HCT116 (cell line): Measurements from ENCODE around the gene STARD5. TPM values are rescaled to one million over a fixed set of nuclear protein-coding genes. Genes with fewer than 3 reads are reported as not detected.

Experiments used
- ATAC-seq: fragments of 200-7000 bp; cut with Tn5 transposase; 2 replicates; pipeline ENCODE4 v1.9.1; 2020; ENCODE audit warnings: mild to moderate bottlenecking, moderate library complexity
- BruUV-seq: library from RNA; stranded (reverse); fragments of 400-500 nt; replicated peaks from 2 replicates; lab custom pipeline; 2021; lab: Mats Ljungman, UMichigan
- CTCF ChIA-PET: fragments of 300-600 bp; sonication (Branson Sonifier 250); formaldehyde crosslinking; loops from one replicate; lab custom pipeline; 2021; ENCODE audit warnings: antibody characterized with exemption; lab: Charles Lee
- POLR2A ChIA-PET: fragments of 300-600, 350-600 bp; sonication (Branson Sonifier 250); formaldehyde crosslinking; loops from one replicate; lab custom pipeline; 2021; ENCODE audit warnings: antibody characterized with exemption; lab: Charles Lee
- RAD21 ChIA-PET, 2 experiments: fragments of 300-600 bp; sonication (Branson Sonifier 250); formaldehyde crosslinking; loops; one replicate each; lab custom pipeline; 2023; ENCODE audit warnings: low total read pairs in 2 of 2; ENCODE audit not compliant: uncharacterized antibody in 2 of 2, unreplicated experiment in 2 of 2, low non-redundant PET in 1 of 2; lab: Charles Lee
- DNase-seq: peaks from one replicate; pipeline ENCODE4 v3.0.0-alpha.2; 2010; ENCODE audit warnings: low read depth, low spot score
- H2AFZ ChIP-seq: fragments of 200-600 bp; shearing (Covaris generic), sonication (generic); 2 replicates; pipeline ENCODE4 v1.6.1; 2017; ENCODE audit warnings: low read depth, mixed run types, mixed read lengths, antibody characterized with exemption, low read length; ENCODE audit not compliant: poor library complexity, severe bottlenecking
- H3K27ac ChIP-seq: 2 replicates; pipeline ENCODE4 v1.5.1; 2012; ENCODE audit warnings: low read depth, low read length
- H3K27me3 ChIP-seq: fragments of 200-600 bp; sonication (generic); 2 replicates; pipeline ENCODE4 v1.6.1; 2016; ENCODE audit warnings: mixed run types, low read length, mixed read lengths; ENCODE audit not compliant: insufficient read depth
- H3K36me3 ChIP-seq, 2 experiments: fragments of 200-500 bp in 1 of 2; fragments of 200-600 bp in 1 of 2; sonication (Bioruptor generic) in 1 of 2; sonication (generic) in 1 of 2; 2 replicates each; pipeline versions ENCODE4 v1.5.1 to v1.6.1; 2014 to 2016; ENCODE audit warnings: low read length in 2 of 2, inconsistent platforms in 1 of 2, mixed read lengths in 1 of 2, mixed run types in 1 of 2; ENCODE audit not compliant: insufficient read depth in 2 of 2, control insufficient read depth in 1 of 2
- H3K4me1 ChIP-seq, 2 experiments: fragments of 200-600 bp in 1 of 2; sonication (generic) in 1 of 2; 2 replicates each; pipeline versions ENCODE4 v1.5.1 to v1.6.1; 2012 to 2017; ENCODE audit warnings: low read length in 2 of 2, inconsistent platforms in 1 of 2, mild to moderate bottlenecking in 1 of 2, mixed read lengths in 1 of 2, mixed run types in 1 of 2, moderate library complexity in 1 of 2; ENCODE audit not compliant: insufficient read depth in 2 of 2, control insufficient read depth in 1 of 2
- H3K4me2 ChIP-seq: fragments of 200-600 bp; sonication (generic); 2 replicates; pipeline ENCODE4 v1.6.1; 2017; ENCODE audit warnings: mixed run types, low read length, mixed read lengths
- H3K4me3 ChIP-seq, 2 experiments: fragments of 200-600 bp in 1 of 2; sonication (generic) in 1 of 2; replicated peaks in 1 of 2; 2 replicates each; pipeline ENCODE4 v1.5.1; 2011 to 2016; ENCODE audit warnings: low read length in 2 of 2, control low read depth in 1 of 2, low read depth in 1 of 2, mild to moderate bottlenecking in 1 of 2, mixed read lengths in 1 of 2, mixed run types in 1 of 2
- H3K79me2 ChIP-seq: fragments of 200-600 bp; sonication (generic); 2 replicates; pipeline ENCODE4 v1.6.1; 2017; ENCODE audit warnings: mild to moderate bottlenecking, mixed run types, low read length, moderate library complexity, mixed read lengths; ENCODE audit not compliant: insufficient read depth
- H3K9ac ChIP-seq: fragments of 200-600 bp; sonication (generic); 2 replicates; pipeline ENCODE4 v1.6.1; 2016; ENCODE audit warnings: low read length, mixed read lengths
- H3K9me2 ChIP-seq: fragments of 200-600 bp; sonication (generic), shearing (Covaris generic); 2 replicates; pipeline ENCODE4 v1.6.1; 2017; ENCODE audit warnings: mixed run types, mild to moderate bottlenecking, moderate library complexity; ENCODE audit not compliant: insufficient read depth
- H3K9me3 ChIP-seq, 2 experiments: fragments of 200-500 bp in 1 of 2; fragments of 200-600 bp in 1 of 2; sonication (Bioruptor generic) in 1 of 2; sonication (generic) in 1 of 2; 2 replicates each; pipeline ENCODE4 v1.6.1; 2014 to 2017; ENCODE audit warnings: low read length in 2 of 2, mixed read lengths in 2 of 2, inconsistent platforms in 1 of 2, low read depth in 1 of 2, mild to moderate bottlenecking in 1 of 2, mixed run types in 1 of 2, moderate library complexity in 1 of 2; ENCODE audit not compliant: control insufficient read depth in 1 of 2, insufficient read depth in 1 of 2
- H4K20me1 ChIP-seq: fragments of 200-600 bp; sonication (generic), shearing (Covaris generic); 2 replicates; pipeline ENCODE4 v1.6.1; 2017; ENCODE audit warnings: mixed run types, mild to moderate bottlenecking, moderate library complexity; ENCODE audit not compliant: insufficient read depth
- ELF1 ChIP-seq: IDR thresholded peaks from 2 replicates; pipeline ENCODE4 v1.6.1; 2012; ENCODE audit warnings: low read depth, borderline replicate concordance
- EZH2 ChIP-seq: fragments of 200-600 bp; sonication (generic); IDR thresholded peaks from 2 replicates; pipeline ENCODE4 v1.6.1; 2017; ENCODE audit warnings: antibody characterized with exemption, mixed run types
- FOSL1 ChIP-seq: IDR thresholded peaks from 2 replicates; pipeline ENCODE4 v1.6.1; 2012; ENCODE audit warnings: low read depth
- POLR2AphosphoS5 ChIP-seq: IDR thresholded peaks from 2 replicates; pipeline ENCODE4 v1.6.1; 2011; ENCODE audit warnings: mild to moderate bottlenecking, low read depth, low read length, moderate library complexity
- RAD21 ChIP-seq: IDR thresholded peaks from 2 replicates; pipeline ENCODE4 v1.6.1; 2012; ENCODE audit warnings: low read depth, mild to moderate bottlenecking
- TCF7L2 ChIP-seq: IDR thresholded peaks from 2 replicates; pipeline ENCODE4 v1.7.0; 2011; ENCODE audit warnings: borderline replicate concordance, inconsistent platforms; ENCODE audit not compliant: insufficient read depth, insufficient read length; ENCODE audit errors: extremely low read depth
- YY1 ChIP-seq: IDR thresholded peaks from 2 replicates; pipeline ENCODE4 v1.6.1; 2011; ENCODE audit warnings: low read length, low read depth, moderate library complexity, mild to moderate bottlenecking; ENCODE audit not compliant: insufficient replicate concordance; ENCODE audit errors: extremely low read depth
- ZFX ChIP-seq: fragments of 450-650 bp; IDR thresholded peaks from 2 replicates; pipeline ENCODE4 v1.6.1; 2017
- intact Hi-C: fragments of 100-400 bp; cut with micrococcal nuclease; formaldehyde crosslinking; loops from 2 replicates; pipeline ENCODE4 v1.10.0; 2022
- total RNA-seq: library from RNA; stranded (reverse); gene quantifications from one replicate; pipeline ENCODE4 v1.2.1, GENCODE V29; 2021; ENCODE audit not compliant: unreplicated experiment
- TF ChIP-seq, protein P1 (sequence below): IDR thresholded peaks from 2 replicates; pipeline ENCODE4 v1.6.1; 2012
- TF ChIP-seq, protein P2 (sequence below), 3 experiments: fragments of 200-600 bp in 1 of 3; sonication (generic) in 1 of 3; IDR thresholded peaks in 2 of 3; conservative IDR thresholded peaks in 1 of 3; 2 replicates each; pipeline ENCODE4 v1.5.1; 2012 to 2017; ENCODE audit warnings: low read depth in 2 of 3, low read length in 2 of 3, antibody characterized with exemption in 1 of 3, borderline replicate concordance in 1 of 3, control low read depth in 1 of 3, mild to moderate bottlenecking in 1 of 3, mixed read lengths in 1 of 3, mixed run types in 1 of 3, moderate library complexity in 1 of 3; ENCODE audit not compliant: insufficient read depth in 1 of 3
- TF ChIP-seq, protein P3 (sequence below): IDR thresholded peaks from 2 replicates; pipeline ENCODE4 v1.6.1; 2012; ENCODE audit warnings: low read depth

The STARD5 gene
- total RNA-seq, 1 experiment from 2014 or later: 4.0 TPM

GRCh38 chr15:81333363-81333762 is 9.4 kb upstream of the STARD5 start:
- BruUV-seq: no TSS peak

GRCh38 chr15:81332326-81332725 is 8.4 kb upstream of the STARD5 start:
- POLR2A ChIA-PET: no interaction called here
- no peak for ATAC-seq
- no peaks in the 10 kb centered on the region for H3K79me2 ChIP-seq
- no peak overlapping the region for H3K4me3 ChIP-seq
- no peak overlapping the region for H3K27ac ChIP-seq
- intact Hi-C loops: no loop called here
- no peaks in the 10 kb centered on the region for H4K20me1 ChIP-seq
- no peaks in the 10 kb centered on the region for H3K36me3 ChIP-seq
- TF ChIP-seq POLR2AphosphoS5 (no peak), RAD21 (no peak), ZFX (no peak), ELF1 (no peak), YY1 (no peak)
- TF ChIP-seq, protein P1, sequence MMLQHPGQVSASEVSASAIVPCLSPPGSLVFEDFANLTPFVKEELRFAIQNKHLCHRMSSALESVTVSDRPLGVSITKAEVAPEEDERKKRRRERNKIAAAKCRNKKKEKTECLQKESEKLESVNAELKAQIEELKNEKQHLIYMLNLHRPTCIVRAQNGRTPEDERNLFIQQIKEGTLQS: no peak
- TF ChIP-seq, protein P2, sequence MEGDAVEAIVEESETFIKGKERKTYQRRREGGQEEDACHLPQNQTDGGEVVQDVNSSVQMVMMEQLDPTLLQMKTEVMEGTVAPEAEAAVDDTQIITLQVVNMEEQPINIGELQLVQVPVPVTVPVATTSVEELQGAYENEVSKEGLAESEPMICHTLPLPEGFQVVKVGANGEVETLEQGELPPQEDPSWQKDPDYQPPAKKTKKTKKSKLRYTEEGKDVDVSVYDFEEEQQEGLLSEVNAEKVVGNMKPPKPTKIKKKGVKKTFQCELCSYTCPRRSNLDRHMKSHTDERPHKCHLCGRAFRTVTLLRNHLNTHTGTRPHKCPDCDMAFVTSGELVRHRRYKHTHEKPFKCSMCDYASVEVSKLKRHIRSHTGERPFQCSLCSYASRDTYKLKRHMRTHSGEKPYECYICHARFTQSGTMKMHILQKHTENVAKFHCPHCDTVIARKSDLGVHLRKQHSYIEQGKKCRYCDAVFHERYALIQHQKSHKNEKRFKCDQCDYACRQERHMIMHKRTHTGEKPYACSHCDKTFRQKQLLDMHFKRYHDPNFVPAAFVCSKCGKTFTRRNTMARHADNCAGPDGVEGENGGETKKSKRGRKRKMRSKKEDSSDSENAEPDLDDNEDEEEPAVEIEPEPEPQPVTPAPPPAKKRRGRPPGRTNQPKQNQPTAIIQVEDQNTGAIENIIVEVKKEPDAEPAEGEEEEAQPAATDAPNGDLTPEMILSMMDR (IDR thresholded peaks at IDR 0.05 in 2 of 3, conservative IDR thresholded peaks at IDR 0.05 in 1 of 3; ENCODE audit: borderline replicate concordance in 1 of 3, insufficient read depth in 1 of 3, low read depth in 2 of 3, low read length in 2 of 3): no peak
- TF ChIP-seq, protein P3, sequence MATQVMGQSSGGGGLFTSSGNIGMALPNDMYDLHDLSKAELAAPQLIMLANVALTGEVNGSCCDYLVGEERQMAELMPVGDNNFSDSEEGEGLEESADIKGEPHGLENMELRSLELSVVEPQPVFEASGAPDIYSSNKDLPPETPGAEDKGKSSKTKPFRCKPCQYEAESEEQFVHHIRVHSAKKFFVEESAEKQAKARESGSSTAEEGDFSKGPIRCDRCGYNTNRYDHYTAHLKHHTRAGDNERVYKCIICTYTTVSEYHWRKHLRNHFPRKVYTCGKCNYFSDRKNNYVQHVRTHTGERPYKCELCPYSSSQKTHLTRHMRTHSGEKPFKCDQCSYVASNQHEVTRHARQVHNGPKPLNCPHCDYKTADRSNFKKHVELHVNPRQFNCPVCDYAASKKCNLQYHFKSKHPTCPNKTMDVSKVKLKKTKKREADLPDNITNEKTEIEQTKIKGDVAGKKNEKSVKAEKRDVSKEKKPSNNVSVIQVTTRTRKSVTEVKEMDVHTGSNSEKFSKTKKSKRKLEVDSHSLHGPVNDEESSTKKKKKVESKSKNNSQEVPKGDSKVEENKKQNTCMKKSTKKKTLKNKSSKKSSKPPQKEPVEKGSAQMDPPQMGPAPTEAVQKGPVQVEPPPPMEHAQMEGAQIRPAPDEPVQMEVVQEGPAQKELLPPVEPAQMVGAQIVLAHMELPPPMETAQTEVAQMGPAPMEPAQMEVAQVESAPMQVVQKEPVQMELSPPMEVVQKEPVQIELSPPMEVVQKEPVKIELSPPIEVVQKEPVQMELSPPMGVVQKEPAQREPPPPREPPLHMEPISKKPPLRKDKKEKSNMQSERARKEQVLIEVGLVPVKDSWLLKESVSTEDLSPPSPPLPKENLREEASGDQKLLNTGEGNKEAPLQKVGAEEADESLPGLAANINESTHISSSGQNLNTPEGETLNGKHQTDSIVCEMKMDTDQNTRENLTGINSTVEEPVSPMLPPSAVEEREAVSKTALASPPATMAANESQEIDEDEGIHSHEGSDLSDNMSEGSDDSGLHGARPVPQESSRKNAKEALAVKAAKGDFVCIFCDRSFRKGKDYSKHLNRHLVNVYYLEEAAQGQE: no peak
- H3K9me2 ChIP-seq: no peaks in the 10 kb centered on the region
- no peak overlapping the region for H3K4me2 ChIP-seq
- no TSS peak for BruUV-seq
- no peak overlapping the region for H2AFZ ChIP-seq
- no peaks in the 10 kb centered on the region for H3K4me1 ChIP-seq
- RAD21 ChIA-PET: no interaction called here
- CTCF ChIA-PET: no interaction called here
- H3K27me3 ChIP-seq: no peaks in the 10 kb centered on the region
- no peaks in the 10 kb centered on the region for H3K9me3 ChIP-seq
- H3K9ac ChIP-seq: no peak overlapping the region
- DNase-seq: no peak

More at GRCh38 chr15:81333363-81333762, 9.4 kb upstream of the STARD5 start:
- Histone ChIP-seq H3K27me3 (no peaks in the 10 kb centered on the region), H3K4me3 (no peak overlapping the region), H3K9ac (no peak overlapping the region), H3K9me3 (no peaks in the 10 kb centered on the region), H2AFZ (no peak overlapping the region), H3K79me2 (no peaks in the 10 kb centered on the region), H3K36me3 (no peaks in the 10 kb centered on the region), H3K9me2 (no peaks in the 10 kb centered on the region), H3K4me1 (peaks cover 6 to 8% of the 10 kb centered on the region in 2 experiments), H3K4me2 (no peak overlapping the region), H3K27ac (no peak overlapping the region), H4K20me1 (no peaks in the 10 kb centered on the region)
- RAD21 ChIA-PET: no interaction called here
- POLR2A ChIA-PET: no interaction called here
- DNase-seq (no peak), ATAC-seq (no peak)
- intact Hi-C loops: no loop called here
- no peak for TF ChIP-seq FOSL1
- TF ChIP-seq ZFX: no peak
- no peak for TF ChIP-seq EZH2
- no peak for TF ChIP-seq TCF7L2
- CTCF ChIA-PET: no interaction called here
